Activated CD8-positive, alpha-beta memory T cell treated with anti-CD3 and anti-CD28 coated beads for 24 hours (primary cell): Measurements from ENCODE around the gene OAS3.
"Not testable (repeated sequence)": the region's sequence is repeated elsewhere in the genome, so short reads cannot be mapped to it uniquely, and the experiment has no call there.

Experiments used
- DNase-seq: peaks from one replicate; pipeline ENCODE4 v3.0.0-alpha.2; 2020

Gene OAS3, protein sequence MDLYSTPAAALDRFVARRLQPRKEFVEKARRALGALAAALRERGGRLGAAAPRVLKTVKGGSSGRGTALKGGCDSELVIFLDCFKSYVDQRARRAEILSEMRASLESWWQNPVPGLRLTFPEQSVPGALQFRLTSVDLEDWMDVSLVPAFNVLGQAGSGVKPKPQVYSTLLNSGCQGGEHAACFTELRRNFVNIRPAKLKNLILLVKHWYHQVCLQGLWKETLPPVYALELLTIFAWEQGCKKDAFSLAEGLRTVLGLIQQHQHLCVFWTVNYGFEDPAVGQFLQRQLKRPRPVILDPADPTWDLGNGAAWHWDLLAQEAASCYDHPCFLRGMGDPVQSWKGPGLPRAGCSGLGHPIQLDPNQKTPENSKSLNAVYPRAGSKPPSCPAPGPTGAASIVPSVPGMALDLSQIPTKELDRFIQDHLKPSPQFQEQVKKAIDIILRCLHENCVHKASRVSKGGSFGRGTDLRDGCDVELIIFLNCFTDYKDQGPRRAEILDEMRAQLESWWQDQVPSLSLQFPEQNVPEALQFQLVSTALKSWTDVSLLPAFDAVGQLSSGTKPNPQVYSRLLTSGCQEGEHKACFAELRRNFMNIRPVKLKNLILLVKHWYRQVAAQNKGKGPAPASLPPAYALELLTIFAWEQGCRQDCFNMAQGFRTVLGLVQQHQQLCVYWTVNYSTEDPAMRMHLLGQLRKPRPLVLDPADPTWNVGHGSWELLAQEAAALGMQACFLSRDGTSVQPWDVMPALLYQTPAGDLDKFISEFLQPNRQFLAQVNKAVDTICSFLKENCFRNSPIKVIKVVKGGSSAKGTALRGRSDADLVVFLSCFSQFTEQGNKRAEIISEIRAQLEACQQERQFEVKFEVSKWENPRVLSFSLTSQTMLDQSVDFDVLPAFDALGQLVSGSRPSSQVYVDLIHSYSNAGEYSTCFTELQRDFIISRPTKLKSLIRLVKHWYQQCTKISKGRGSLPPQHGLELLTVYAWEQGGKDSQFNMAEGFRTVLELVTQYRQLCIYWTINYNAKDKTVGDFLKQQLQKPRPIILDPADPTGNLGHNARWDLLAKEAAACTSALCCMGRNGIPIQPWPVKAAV

DNA sequence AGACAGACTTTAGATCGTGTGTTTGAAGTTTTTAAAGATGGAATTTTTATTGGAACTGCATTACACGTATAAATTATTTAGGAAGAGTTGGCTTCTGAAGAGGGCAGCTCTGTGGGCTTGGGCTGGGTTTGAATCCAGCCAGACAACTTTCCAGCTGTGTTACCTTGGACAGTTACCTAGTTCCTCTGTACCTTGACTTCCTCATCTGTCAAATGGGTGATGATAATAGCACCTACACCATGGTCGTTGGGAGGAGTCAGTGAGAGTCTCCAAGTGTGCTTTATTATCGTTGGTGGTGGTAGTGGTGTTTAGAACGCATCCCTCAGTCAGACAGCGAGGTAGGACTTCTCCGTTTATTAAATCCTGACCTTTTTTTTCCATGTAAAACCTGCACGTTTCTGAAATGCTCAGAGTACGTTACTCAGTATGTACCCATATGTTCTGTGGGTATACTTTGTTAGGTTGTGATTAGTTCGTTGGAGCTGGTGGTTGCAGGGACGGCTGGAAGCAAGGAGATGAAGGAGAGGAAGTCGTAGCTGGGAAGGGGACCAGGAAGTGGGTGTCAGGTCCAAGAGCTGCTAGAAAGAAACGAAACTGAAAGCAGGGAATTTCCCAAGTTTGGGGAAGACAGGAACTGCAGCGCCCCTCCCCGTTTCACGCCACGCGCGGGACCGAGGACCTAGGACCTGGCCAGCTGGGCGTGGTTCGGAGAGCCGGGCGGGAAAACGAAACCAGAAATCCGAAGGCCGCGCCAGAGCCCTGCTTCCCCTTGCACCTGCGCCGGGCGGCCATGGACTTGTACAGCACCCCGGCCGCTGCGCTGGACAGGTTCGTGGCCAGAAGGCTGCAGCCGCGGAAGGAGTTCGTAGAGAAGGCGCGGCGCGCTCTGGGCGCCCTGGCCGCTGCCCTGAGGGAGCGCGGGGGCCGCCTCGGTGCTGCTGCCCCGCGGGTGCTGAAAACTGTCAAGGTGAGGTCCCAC lies at the start of gene OAS3:
Gene OAS3, plus strand, starts transcription at position 734 of the 979 bp plus-strand sequence. Its CDS starts 57 bp downstream, at position 791.
- peak; percentile 76 for DNase-seq

DNA sequence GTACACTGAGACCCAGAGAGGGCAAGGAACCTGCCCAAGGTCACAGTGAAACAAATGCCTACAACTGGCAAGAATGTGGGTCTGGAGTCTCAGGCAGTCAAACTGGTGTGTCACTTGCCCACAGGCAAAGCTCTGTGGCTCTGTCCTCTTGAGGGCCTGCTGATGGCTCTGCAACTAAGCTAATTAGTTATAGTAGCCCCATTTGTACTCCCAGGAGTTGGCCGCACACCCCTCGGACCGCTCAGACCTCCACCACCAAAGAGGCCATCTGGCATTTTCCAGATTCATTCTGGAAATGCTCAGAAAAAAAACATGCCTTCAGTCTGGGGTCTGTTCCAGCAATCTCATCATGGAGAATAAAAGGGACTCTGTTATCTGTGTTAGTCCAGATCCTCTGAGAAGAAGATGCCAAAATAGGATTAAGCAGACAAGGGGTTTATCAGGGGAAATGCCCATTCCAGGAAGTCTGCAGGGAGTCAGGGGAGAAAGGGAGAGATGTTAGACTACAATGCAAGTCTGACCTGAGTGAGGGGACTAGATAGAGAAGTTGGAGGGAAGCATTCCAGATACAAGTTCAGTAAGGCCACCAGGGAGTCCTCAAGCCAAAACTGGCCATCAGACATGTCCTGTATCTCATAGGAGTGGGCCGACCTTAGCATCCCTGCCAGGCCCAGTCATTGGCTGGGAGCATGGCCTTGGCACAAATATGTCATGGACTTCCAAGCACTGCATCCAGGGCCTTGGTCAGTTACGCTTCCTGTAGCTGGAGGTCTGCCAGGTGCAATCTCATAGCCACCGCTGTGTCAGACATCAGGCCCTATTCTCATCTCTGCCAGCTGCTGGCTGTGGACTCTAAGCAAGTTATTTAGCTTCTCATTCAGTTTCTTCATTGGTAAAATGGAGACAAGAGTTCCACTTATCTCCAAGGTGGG lies 46.9 kb upstream of the OAS3 start:
- no peak for DNase-seq

DNA sequence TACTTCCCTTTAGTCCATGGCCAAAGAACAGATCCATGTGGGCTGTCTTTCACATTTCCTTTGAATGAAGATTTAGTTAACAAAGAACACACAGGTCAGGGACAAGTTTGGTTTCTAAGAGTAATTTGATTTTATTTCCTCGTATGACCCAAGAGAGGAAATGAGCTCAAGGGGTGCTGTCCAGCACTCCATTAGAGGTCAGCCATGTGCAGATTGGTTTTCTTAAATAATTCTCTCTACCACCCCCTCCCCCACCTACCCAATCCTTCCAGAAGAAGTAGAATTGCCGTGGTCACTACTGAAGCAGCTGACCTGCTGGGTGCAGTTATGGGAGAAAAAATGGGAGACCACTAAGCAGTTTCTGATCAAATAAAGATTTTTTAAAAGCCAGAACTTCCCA lies 45.4 kb upstream of the OAS3 start:
- no peak for DNase-seq

DNA sequence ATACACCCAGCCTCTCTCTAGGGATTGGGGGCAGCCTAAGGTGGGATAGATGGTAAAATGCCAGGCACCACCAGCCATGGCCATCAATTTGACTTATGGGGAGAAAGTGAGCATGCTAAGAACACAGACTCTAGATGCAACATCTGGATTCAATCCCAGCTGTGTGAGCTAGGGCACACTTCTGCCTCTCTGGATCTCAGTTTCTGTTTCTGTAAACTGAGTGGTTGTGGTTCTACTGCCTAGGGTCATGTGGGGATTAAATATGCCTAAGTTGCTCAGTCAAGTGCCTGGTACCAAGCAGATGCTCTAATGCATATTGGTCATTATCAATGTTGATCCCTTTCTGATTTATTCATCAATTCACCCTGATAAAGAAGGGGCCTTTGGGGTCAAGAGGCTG lies 44.1 kb upstream of the OAS3 start:
- no peak for DNase-seq

DNA sequence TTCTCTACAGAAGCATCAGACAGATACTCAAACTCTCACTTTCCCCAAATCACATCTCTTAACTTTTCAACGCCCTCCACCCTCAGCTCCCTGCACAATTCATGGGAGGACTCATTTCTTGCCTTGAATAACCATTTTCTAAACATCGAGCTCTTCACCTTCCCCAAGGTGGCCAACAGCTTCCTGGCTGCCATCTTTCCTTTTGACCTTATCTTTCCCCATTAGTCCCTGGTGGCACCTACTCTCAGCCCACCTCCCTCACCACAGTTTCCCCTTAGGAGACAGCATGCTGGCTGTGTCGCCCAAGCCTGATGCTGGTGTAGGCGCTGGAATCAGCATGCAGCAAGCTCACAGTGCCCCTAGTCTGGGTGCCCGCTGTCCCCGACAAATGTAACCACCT lies 39.9 kb upstream of the OAS3 start:
- no peak for DNase-seq

DNA sequence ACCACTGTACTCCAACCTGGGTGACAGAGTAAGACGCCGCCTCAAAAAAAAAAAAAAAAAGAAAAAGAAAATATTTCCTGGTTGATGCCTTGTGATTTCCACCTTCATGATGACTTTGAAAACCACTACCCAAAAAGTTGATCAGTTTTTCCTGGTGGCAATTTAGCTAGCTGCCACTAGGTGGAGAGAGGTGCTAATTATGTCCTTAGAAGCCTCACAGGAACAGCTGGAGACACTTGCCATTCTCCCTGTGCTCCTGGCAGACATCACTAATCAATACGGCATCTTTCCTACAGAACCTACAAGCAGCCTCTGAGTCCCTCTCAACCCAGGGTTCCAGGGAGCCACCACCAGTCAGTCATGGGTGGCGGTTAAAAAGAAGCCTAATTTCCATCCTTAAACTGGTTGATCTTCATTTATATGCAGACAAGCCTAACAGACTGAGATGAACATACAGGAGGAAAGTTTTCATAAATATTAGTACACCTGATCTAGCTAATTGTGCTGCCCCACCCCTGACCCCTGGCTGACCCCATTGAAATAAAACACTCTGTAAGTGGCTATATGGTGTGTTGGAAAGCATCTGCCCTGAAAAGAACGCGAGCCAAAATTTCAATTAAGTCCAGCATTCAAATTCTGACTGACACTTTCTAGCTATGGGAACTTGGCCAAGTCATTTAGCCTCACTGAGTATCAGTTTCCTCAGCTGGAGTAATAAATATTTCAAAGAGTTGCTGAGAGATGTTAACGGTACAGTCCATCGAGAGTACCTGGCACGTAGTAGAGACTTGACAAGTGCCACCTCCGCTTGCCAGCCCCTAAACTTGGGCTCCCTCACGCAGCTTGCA lies 37.8 kb upstream of the OAS3 start:
- no peak for DNase-seq

DNA sequence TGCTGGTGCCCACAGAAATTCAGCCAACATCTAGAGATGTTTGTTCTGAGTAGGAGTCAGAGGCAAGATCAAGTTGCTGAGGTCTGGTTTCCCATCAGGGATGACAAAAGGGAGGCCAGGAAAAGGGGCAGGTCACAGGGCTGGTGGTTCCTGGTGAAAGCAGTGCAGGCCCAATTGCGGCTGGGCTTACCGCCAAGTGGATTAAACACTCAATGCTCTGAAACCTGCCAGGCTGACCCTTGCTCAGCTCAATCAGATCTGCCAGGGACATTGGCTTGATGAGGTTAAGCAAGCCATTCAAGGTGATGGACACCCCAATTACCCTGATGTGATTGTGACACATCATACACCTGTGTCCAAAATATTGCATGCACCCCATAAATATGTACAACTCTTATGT lies 37.0 kb upstream of the OAS3 start:
- no peak for DNase-seq

DNA sequence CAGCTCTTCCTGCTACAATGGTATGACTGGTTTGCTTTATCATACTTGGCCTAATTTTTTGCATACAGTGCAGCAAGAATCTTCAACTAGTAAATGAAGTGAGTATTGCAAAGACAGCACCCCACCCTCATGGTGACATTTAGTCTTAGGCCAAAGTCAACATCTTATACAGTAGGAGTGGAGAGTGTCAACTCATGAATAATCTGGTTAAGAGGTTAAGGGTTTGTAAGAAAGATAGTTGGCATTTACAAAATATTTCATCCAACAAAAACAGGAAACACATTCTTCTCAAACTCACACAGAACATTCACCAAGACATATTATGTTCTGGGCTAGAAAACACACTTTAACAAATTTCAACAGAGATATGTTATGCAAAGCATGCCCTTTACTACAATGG lies 33.7 kb upstream of the OAS3 start:
- DNase-seq: no peak

DNA sequence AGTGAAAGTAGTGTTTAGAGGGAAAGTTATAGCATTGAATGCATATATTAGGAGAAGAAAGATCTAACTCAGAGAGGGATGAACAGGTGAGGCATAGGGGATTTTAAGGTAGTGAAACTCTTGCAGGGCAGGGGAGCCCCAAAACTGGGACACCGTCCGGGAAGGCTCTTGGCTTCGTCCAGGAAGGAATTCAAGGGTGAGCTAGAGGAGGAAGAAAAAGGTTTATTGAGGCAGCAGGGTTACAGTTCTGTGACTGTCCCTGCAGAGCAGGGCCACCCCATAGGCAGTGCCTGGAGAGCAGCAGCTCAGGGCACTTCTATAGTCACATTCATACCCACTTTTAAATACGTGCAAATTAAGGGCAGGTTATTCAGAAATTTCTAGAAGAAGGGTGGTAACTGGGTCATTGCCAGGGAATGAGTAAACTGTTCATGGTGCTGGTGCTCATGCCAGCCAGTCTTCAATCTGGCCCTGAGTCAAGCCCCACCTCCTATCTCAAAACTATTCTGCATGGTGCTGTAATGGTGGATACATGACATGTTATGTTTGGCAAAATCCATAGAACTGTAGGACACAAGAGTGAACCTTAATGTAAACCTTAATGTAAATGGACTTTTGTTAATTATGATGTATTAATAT lies 32.7 kb upstream of the OAS3 start:
- no peak for DNase-seq

DNA sequence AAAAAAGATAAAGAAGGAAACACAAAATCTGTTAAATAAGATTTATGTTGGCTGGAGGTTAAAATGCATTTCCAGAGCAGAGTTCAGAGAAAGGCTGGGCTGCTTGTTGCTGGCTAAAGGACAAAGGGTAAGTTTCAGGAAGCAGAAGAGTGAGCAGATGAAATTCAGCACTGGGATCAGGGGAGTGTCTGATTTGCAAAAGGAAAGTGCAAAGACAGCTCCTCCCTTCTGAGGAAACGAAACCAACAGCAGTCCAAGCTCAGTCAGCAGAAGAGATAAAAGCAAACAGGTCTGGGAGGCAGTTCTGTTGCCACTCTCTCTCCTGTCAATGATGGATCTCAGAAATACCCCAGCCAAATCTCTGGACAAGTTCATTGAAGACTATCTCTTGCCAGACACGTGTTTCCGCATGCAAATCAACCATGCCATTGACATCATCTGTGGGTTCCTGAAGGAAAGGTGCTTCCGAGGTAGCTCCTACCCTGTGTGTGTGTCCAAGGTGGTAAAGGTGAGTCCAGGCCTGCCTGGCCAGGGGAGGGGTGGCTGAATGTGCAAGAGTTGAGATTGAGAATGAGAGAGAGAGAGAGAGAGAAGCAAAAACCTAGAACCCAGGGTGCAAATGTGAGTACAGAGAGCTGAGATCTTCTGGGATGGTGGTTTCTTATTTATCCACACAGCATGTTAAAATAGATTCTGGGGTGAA lies 31.4 kb upstream of the OAS3 start, which contains the start of gene OAS1:
Gene OAS1, plus strand, starts transcription at position 251 of the 703 bp plus-strand sequence. Its CDS starts 78 bp downstream, at position 329.
- peak; percentile 63 for DNase-seq

DNA sequence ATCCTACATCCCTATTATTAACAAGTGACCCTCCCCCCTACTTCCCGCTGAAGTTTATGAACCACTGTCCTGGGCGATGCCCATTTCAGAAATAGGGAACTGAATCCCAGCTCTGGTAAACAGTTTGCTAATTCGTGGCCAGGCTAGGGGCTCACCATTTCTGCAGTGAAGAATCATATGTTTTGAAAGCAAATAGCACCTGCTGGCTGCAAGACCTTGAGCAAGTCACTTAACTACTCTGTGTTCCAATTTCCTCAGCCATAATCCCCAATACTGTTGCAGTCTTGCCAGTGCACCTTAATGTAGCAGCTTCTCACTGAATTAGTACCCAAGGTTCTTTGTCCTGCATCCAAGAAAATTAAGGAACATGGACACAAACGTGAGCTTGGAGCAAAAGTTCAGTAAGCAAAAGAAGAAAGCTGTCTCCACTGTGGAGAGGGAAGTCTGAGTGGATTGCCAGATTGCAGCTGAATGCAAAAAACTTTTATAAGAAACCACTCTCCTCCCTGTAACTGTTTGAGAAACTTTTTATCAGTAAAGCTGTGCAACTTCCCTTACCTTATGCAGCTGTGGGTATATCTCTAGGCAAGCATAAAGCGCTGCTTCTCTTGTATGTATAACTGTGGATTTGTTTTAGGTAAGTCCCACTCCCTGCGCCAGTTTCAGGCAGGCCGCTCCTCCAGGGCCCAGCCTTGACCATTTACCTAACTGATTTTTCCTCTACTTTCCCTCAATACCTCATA lies 30.7 kb upstream of the OAS3 start:
- peak; percentile 61 for DNase-seq

DNA sequence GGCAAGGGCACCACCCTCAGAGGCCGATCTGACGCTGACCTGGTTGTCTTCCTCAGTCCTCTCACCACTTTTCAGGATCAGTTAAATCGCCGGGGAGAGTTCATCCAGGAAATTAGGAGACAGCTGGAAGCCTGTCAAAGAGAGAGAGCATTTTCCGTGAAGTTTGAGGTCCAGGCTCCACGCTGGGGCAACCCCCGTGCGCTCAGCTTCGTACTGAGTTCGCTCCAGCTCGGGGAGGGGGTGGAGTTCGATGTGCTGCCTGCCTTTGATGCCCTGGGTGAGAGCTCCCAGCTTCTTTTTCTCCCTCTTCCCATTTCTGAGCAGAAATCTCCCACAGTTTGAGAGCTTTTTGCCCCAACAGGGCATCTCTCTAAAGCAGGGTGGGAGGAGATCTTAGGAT lies 29.7 kb upstream of the OAS3 start:
- no peak for DNase-seq

DNA sequence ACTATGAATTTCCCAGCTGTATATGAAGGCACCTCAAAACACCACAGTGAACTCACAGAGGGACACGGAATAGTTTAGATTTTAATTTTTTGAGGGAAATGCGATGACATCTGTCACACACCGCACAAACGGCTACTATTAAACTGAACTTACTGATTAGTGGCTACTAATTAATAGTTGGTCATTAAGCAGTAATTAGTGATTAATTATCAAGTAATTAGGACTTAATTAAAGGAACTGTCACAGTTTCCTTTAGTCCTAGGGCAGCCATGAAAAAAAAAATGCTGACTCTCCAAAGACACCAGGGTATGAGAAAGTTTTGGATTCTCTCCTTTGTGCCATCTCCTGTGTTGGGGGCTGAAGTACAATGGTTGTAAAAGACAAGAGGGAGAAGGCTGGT lies 28.6 kb upstream of the OAS3 start:
- DNase-seq: no peak

DNA sequence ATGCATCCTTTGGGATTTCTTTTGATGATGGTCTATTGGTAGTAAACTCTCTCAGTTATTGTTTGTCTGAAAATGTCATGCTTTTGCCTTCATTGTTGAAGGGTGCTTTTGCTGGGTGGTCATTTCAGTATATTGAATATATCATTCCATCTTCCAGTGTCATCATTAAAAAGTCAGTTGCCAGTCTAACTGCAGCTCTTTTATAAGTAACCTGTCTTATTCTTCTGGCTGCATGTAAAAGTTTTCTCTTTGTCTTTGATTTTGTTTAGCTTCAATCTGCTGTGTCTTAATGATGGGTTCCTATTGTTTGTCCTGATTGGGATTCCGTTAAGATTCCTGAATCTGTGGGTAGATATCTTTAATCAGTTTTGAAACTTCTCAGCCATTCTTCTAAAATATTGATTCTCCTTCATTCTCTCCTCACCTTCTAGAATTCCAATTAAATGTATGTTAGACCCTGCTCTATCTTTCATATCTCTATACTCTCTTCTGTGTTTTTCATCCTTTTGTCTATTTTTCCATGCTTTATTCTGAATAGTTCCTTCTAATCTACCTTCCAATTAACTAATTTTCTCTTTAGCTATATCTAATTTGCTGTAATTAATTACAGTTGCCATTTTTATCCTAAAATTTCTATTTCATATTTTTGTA lies 25.1 kb upstream of the OAS3 start:
- no peak for DNase-seq

DNA sequence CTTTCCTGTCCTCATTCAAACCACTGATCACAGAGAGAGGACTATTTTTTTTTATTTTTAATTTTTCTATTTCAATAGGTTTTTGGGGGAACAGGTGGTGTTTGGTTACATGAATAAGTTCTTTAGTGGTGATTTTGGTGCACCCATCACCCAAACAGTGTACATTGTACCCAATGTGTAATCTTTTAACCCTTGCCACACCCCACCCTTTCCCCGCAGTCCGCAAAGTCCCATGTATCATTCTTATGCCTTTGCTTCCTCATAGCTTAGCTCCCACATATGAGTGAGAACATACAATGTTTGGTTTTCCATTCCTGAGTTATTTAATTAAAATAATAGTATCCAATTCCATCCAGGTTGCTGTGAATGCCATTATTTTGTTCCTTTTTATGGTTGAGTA lies 24.4 kb upstream of the OAS3 start:
- not testable (repeated sequence) for DNase-seq

DNA sequence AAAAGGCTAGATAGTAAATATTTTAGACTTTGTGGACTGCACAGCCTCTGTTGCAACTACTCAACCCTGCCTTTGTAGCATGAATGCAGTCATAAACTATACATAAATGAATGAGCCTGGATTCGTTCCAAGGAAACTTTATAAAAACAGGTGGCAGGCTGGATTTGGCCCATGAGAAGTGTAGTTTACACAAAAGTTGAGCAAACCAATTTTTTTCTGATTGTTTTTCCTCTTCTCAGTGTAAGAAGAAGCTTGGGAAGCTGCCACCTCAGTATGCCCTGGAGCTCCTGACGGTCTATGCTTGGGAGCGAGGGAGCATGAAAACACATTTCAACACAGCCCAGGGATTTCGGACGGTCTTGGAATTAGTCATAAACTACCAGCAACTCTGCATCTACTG lies 22.0 kb upstream of the OAS3 start:
- no peak for DNase-seq

DNA sequence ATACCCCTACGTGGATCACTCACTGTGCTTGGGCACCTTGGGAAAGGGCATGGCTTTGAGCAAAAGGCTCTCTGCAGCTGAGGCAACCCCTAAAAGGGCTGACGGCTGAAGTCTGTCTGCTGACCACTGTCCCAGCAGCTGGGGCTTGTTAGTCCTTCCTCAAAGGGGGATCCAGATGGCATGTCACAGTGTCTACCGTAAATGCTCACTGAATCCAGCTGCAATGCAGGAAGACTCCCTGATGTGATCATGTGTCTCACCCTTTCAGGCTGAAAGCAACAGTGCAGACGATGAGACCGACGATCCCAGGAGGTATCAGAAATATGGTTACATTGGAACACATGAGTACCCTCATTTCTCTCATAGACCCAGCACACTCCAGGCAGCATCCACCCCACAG lies 19.2 kb upstream of the OAS3 start:
- DNase-seq: no peak

DNA sequence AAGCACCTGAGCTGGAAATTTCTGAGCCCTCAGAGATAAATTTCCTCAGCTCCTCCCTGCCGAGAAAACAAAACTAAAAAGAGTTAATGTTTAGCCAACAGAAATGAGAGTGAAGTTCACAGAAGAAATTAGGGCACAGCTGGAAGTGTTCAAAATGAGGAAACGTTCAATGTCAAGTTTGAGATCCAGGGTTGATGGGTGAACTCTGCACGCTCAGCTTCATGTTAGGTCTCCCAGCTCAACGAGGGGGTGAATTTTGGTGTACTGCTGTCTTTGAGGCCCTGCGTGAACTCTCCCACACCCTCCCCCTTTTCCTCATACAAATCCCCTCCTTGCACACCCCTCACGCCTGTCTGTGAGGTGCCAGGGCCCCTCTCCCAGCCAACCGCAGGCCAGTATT lies 13.3 kb upstream of the OAS3 start:
- no peak for DNase-seq
